HepG2 (cell line): ENCODE data around the gene MIX23. TPM values are rescaled to one million over a fixed set of nuclear protein-coding genes. Genes with fewer than 3 reads are reported as not detected.

Source experiments
- ATAC-seq: fragments of 200-7000 bp; cut with Tn5 transposase; 3 replicates; pipeline ENCODE4 v1.9.1; 2020; ENCODE audit warnings: mild to moderate bottlenecking, moderate library complexity
- BruUV-seq: library from RNA; stranded (reverse); fragments of 400-500 nt; replicated peaks from 2 replicates; lab custom pipeline; 2021; lab: Mats Ljungman, UMichigan
- CTCF ChIA-PET: fragments of 300-600 bp; formaldehyde crosslinking; extraction: SDS; loops from one replicate; lab custom pipeline; 2021; ENCODE audit warnings: low total read pairs, inconsistent platforms, low intra/inter-chr PET ratio; lab: Yijun Ruan, JAX
- POLR2A ChIA-PET: fragments of 350-600 bp; sonication (Branson Sonifier 250); formaldehyde crosslinking; loops from one replicate; lab custom pipeline; 2020; ENCODE audit warnings: antibody characterized with exemption, inconsistent platforms; lab: Yijun Ruan, JAX
- DNase-seq: peaks from one replicate; pipeline ENCODE4 v3.0.0-alpha.2; 2015; ENCODE audit warnings: low spot score
- FAIRE-seq: peaks from 3 replicates; lab custom pipeline; 2011; peaks lifted over from hg19 to GRCh38; lab: Jason Lieb, UNC
- H2AFZ ChIP-seq: one replicate; pipeline ENCODE4 v1.6.1; 2011; ENCODE audit warnings: low read length, inconsistent platforms
- H3K27ac ChIP-seq: fragments of 300-600 bp; 3 replicates; pipeline ENCODE4 v1.8.0; 2011; ENCODE audit warnings: mixed run types, mild to moderate bottlenecking, mixed read lengths, low read length, inconsistent platforms; ENCODE audit not compliant: insufficient read depth; ENCODE audit errors: extremely low read length
- H3K27me3 ChIP-seq, 2 experiments: fragments of 200-600 bp in 1 of 2; 2 replicates in 1 of 2; 3 replicates in 1 of 2; pipeline versions ENCODE4 v1.6.0 to v1.8.0; 2011; ENCODE audit warnings: low read length in 2 of 2, mild to moderate bottlenecking in 2 of 2, moderate library complexity in 2 of 2, inconsistent platforms in 1 of 2; ENCODE audit not compliant: insufficient read depth in 2 of 2, control insufficient read depth in 1 of 2
- H3K36me3 ChIP-seq, 2 experiments: fragments of 200-600 bp in 1 of 2; replicated peaks in 1 of 2; 2 replicates in 1 of 2; 3 replicates in 1 of 2; pipeline versions ENCODE4 v1.5.1 to v1.8.0; 2011; ENCODE audit warnings: low read length in 2 of 2, inconsistent platforms in 1 of 2; ENCODE audit not compliant: insufficient read depth in 2 of 2, control insufficient read depth in 1 of 2
- H3K4me1 ChIP-seq: 2 replicates; pipeline ENCODE4 v1.5.1; 2012; ENCODE audit warnings: low read length, inconsistent platforms; ENCODE audit not compliant: insufficient read depth
- H3K4me2 ChIP-seq: 2 replicates; pipeline ENCODE4 v1.6.0; 2011; ENCODE audit warnings: low read depth, low read length, inconsistent platforms
- H3K4me3 ChIP-seq, 3 experiments: fragments of 200-600 bp in 1 of 3; sonication (generic), shearing (Covaris generic) in 1 of 3; replicated peaks in 1 of 3; 2 replicates each; pipeline ENCODE4 v1.5.1; 2011 to 2016; ENCODE audit warnings: low read length in 3 of 3, inconsistent platforms in 2 of 3, low read depth in 2 of 3, mild to moderate bottlenecking in 2 of 3, control low read depth in 1 of 3, mixed read lengths in 1 of 3; ENCODE audit not compliant: insufficient read depth in 1 of 3
- H3K79me2 ChIP-seq: one replicate; pipeline ENCODE4 v1.6.1; 2011; ENCODE audit warnings: low read length, inconsistent platforms; ENCODE audit not compliant: insufficient read depth
- H3K9ac ChIP-seq: 2 replicates; pipeline ENCODE4 v1.6.0; 2011; ENCODE audit warnings: mild to moderate bottlenecking, low read depth, low read length, inconsistent platforms; ENCODE audit not compliant: insufficient read depth
- H3K9me3 ChIP-seq: 2 replicates; pipeline ENCODE4 v1.5.1; 2012; ENCODE audit warnings: mild to moderate bottlenecking, low read length
- H4K20me1 ChIP-seq: 2 replicates; pipeline ENCODE4 v1.6.0; 2011; ENCODE audit warnings: inconsistent platforms, mild to moderate bottlenecking, low read length, moderate library complexity; ENCODE audit not compliant: insufficient read depth
- CBX5 ChIP-seq: sonication (generic); formaldehyde crosslinking; IDR thresholded peaks from 2 replicates; pipeline ENCODE4 v1.4.0; 2020; ENCODE audit warnings: missing genetic modification reagents, borderline replicate concordance
- DRAP1 ChIP-seq: IDR thresholded peaks from 2 replicates; pipeline ENCODE4 v1.6.1; 2016; ENCODE audit warnings: missing genetic modification reagents, missing compliant biosample characterization
- FOSL1 ChIP-seq: sonication (generic); formaldehyde crosslinking; IDR thresholded peaks from 2 replicates; pipeline ENCODE4 v1.9.0; 2021; ENCODE audit warnings: missing genetic modification reagents, borderline replicate concordance
- NCOA5 ChIP-seq: sonication (generic); formaldehyde crosslinking; IDR thresholded peaks from 2 replicates; pipeline ENCODE4 v1.4.0; 2020; ENCODE audit warnings: missing genetic modification reagents
- RARA ChIP-seq: IDR thresholded peaks from 2 replicates; pipeline ENCODE4 v1.6.1; 2016; ENCODE audit warnings: missing genetic modification reagents, missing compliant biosample characterization
- SRSF1 ChIP-seq: fragments of 200-400 bp; formaldehyde crosslinking; optimal IDR thresholded peaks from 2 replicates; pipeline ENCODE3; 2017; ENCODE audit warnings: mild to moderate bottlenecking, low read depth, low read length, moderate library complexity
- ZBTB39 ChIP-seq: sonication (generic); formaldehyde crosslinking; IDR thresholded peaks from 2 replicates; pipeline ENCODE4 v1.5.0; 2020; ENCODE audit warnings: missing genetic modification reagents
- ZNF121 ChIP-seq: sonication (generic); formaldehyde crosslinking; IDR thresholded peaks from 2 replicates; pipeline ENCODE4 v1.5.0; 2020; ENCODE audit warnings: mild to moderate bottlenecking, missing genetic modification reagents
- ZNF275 ChIP-seq: sonication (generic); formaldehyde crosslinking; IDR thresholded peaks from 2 replicates; pipeline ENCODE4 v1.8.0; 2022; ENCODE audit warnings: missing genetic modification reagents, mild to moderate bottlenecking, inconsistent platforms, borderline replicate concordance
- ZNF460 ChIP-seq: sonication (generic); formaldehyde crosslinking; IDR thresholded peaks from 2 replicates; pipeline ENCODE4 v1.5.1; 2020; ENCODE audit warnings: missing genetic modification reagents, mild to moderate bottlenecking, borderline replicate concordance
- ZNF567 ChIP-seq: sonication (generic); formaldehyde crosslinking; IDR thresholded peaks from 2 replicates; pipeline ENCODE4 v1.8.1; 2023; ENCODE audit warnings: mild to moderate bottlenecking, missing genetic modification reagents, borderline replicate concordance
- ZNF570 ChIP-seq: sonication (generic); formaldehyde crosslinking; IDR thresholded peaks from 2 replicates; pipeline ENCODE4 v1.4.0; 2020; ENCODE audit warnings: mild to moderate bottlenecking, missing genetic modification reagents, borderline replicate concordance
- ZNF775 ChIP-seq: sonication (generic); formaldehyde crosslinking; IDR thresholded peaks from 2 replicates; pipeline ENCODE4 v1.4.0; 2020; ENCODE audit warnings: missing genetic modification reagents, mild to moderate bottlenecking, moderate library complexity, borderline replicate concordance
- WGBS: methylation state at CpG from one replicate; pipeline ENCODE4 v1.1.6; 2017; ENCODE audit warnings: low lambda C conversion rate; 5-methylcytosine and 5-hydroxymethylcytosine counted together
- in situ Hi-C: cut with HindIII; loops from 2 replicates; pipeline ENCODE4 v1.10.0; 2017; ENCODE audit warnings: low pct_unique_long_range_greater_than_20kb; ENCODE audit not compliant: extremely low pct_ligation_motif_present
- intact Hi-C: fragments of 100-400 bp; cut with micrococcal nuclease; formaldehyde crosslinking; loops from one replicate; pipeline ENCODE4 v1.10.0; 2022; ENCODE audit not compliant: unreplicated experiment
- polyA plus RNA-seq, 8 experiments: library from polyadenylated mRNA; depleted of rRNA in 3 of 8; stranded (reverse) in 7 of 8; unstranded in 1 of 8; fragments of >200 nt; fragmentation: Illumina TruSeq in 4 of 8; extraction: Trizol in 4 of 8; gene quantifications; 2 replicates each; pipeline versions ENCODE4 v1.2.1 to v1.2.3, GENCODE V29; 2011 to 2016; ENCODE audit warnings: low read depth in 4 of 8, missing spikeins in 1 of 8, mixed read lengths in 1 of 8; ENCODE audit not compliant: insufficient read depth in 1 of 8
- total RNA-seq, 5 experiments: library from RNA; depleted of rRNA; stranded (reverse); fragments of >200 nt; fragmentation: Illumina TruSeq; extraction: Trizol; gene quantifications; 2 replicates each; pipeline ENCODE4 v1.2.3, GENCODE V29; 2016; ENCODE audit warnings: low read depth in 1 of 5

MIX23 gene
- total and polyA plus RNA-seq, 2 of the 13 experiments (the other 11 are each of a cell fraction or from before 2014, with no cell fraction given): 20.0 to 152 TPM

- no peak for TF ChIP-seq ZNF775
These were observed 39.4 kb downstream of the MIX23 start (continued) for GRCh38 chr3:122343654-122344053.

- POLR2A ChIA-PET: no interaction called here
- no peak overlapping the region for H3K4me3 ChIP-seq
- no peak overlapping the region for H3K27ac ChIP-seq
- ATAC-seq: no peak
- no peak overlapping the region for H3K4me2 ChIP-seq
- H3K27me3 ChIP-seq: no peaks in the 10 kb centered on the region
- no peaks in the 10 kb centered on the region for H3K79me2 ChIP-seq
- BruUV-seq: no TSS peak
- no peak overlapping the region for H2AFZ ChIP-seq
- no peak overlapping the region for H3K9ac ChIP-seq
- WGBS: 60% methylated on average over 1 of the region's 1 CpG
- no peaks in the 10 kb centered on the region for H3K4me1 ChIP-seq
- in situ Hi-C loops: no loop called here
- no peak for FAIRE-seq
- intact Hi-C loops: no loop called here
- TF ChIP-seq ZNF121 (CRISPR knock-in tag) (peak; percentile 74), DRAP1 (CRISPR knock-in tag) (no peak)
- TF ChIP-seq, all 625 proteins: peak for 1
- CTCF ChIA-PET: no interaction called here
- no peak for DNase-seq
- Histone ChIP-seq H3K9me3 (no peaks in the 10 kb centered on the region), H3K36me3 (no peaks in the 10 kb centered on the region), H4K20me1 (no peaks in the 10 kb centered on the region)
These were observed 40.2 kb downstream of the MIX23 start for GRCh38 chr3:122342803-122343202.

GRCh38 chr3:122332551-122332950, 50.5 kb downstream of the MIX23 start:
- in situ Hi-C loops (no loop called here), intact Hi-C loops (no loop called here)
- no peaks in the 10 kb centered on the region for H4K20me1 ChIP-seq
- 88% methylated on average over 8 of the region's 8 CpGs for WGBS
- H3K9me3 ChIP-seq: no peaks in the 10 kb centered on the region
- no peaks in the 10 kb centered on the region for H3K27me3 ChIP-seq
- no peak for ATAC-seq
- no peak for DNase-seq
- ChIA-PET CTCF (no interaction called here), POLR2A (no interaction called here)
- H3K27ac ChIP-seq: no peak overlapping the region
- BruUV-seq: no TSS peak
- H3K79me2 ChIP-seq: no peaks in the 10 kb centered on the region
- no peak for FAIRE-seq
- H3K4me2 ChIP-seq: no peak overlapping the region
- no peak overlapping the region for H3K4me3 ChIP-seq
- H3K4me1 ChIP-seq: no peaks in the 10 kb centered on the region
- no peaks in the 10 kb centered on the region for H3K36me3 ChIP-seq
- no peak overlapping the region for H3K9ac ChIP-seq
- H2AFZ ChIP-seq: no peak overlapping the region
- TF ChIP-seq SRSF1 (no peak), ZNF567 (CRISPR knock-in tag) (no peak), ZBTB39 (no peak), NCOA5 (CRISPR knock-in tag) (no peak), ZNF570 (CRISPR knock-in tag) (no peak), ZNF275 (CRISPR knock-in tag) (no peak), FOSL1 (CRISPR knock-in tag) (no peak), CBX5 (no peak), ZNF460 (CRISPR knock-in tag) (no peak), RARA (CRISPR knock-in tag) (no peak)
